Esophagus squamous epithelium (tissue), 4 donors: ENCODE results near the gene SPPL2B.

Source experiments
- POLR2A ChIP-seq, 4 donors: fragments of 450-650 bp; IDR thresholded peaks; one replicate each; pipeline ENCODE4 v1.6.1; 2017; ENCODE audit warnings: antibody characterized with exemption in 4 of 4, mild to moderate bottlenecking in 4 of 4, moderate library complexity in 3 of 4
- TF ChIP-seq, protein P1 (sequence below), 6 experiments: fragments of 450-650 bp in 4 of 6; fragments of 200-600 bp in 2 of 6; sonication (generic) in 2 of 6; IDR thresholded peaks; one replicate each; pipeline ENCODE4 v1.5.1; 2016 to 2019; ENCODE audit warnings: antibody characterized with exemption in 6 of 6, mild to moderate bottlenecking in 4 of 6, moderate library complexity in 4 of 6

DNA sequence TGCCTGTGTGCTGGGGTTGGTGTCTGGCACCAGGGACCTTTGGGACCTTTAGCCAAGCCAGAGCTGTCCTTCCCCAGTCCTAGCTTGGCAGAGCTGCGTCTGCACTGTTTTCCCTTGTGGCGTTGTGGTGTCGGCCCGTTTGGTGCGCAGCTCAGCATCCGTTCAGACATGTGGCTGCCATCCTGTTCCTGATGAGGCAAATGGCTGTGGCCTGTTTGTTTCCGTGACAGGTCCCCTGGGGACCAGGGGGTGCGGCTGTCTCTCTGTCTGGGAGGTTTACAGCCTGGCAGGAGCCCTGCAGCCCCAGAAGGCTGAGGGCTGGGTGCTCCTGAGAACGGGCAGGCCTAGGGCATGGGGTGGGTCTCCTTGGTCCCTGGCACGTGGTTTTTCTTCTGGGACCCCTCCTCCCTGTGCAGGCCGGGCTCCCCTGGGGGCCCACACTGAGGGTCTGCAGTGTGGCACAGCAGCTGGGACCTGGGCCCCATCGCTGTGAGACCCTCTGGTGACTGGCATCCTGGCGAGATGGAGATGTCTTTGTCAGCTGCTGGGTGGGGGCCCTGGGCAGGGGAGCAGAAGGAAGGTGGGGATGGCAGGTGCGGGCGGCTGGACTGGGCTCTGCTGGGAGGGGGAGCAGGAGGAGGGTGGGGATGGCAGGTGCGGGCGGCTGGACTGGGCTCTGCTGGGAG is 4.0 kb downstream of the SPPL2B start:
- TF ChIP-seq, protein P1, sequence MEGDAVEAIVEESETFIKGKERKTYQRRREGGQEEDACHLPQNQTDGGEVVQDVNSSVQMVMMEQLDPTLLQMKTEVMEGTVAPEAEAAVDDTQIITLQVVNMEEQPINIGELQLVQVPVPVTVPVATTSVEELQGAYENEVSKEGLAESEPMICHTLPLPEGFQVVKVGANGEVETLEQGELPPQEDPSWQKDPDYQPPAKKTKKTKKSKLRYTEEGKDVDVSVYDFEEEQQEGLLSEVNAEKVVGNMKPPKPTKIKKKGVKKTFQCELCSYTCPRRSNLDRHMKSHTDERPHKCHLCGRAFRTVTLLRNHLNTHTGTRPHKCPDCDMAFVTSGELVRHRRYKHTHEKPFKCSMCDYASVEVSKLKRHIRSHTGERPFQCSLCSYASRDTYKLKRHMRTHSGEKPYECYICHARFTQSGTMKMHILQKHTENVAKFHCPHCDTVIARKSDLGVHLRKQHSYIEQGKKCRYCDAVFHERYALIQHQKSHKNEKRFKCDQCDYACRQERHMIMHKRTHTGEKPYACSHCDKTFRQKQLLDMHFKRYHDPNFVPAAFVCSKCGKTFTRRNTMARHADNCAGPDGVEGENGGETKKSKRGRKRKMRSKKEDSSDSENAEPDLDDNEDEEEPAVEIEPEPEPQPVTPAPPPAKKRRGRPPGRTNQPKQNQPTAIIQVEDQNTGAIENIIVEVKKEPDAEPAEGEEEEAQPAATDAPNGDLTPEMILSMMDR (IDR thresholded peaks at IDR 0.05) = no peak
- no peak for TF ChIP-seq POLR2A (IDR thresholded peaks at IDR 0.05)
